Smooth muscle cell (in vitro differentiated cells): ENCODE data around the gene AKAP11. TPM values are rescaled to one million over a fixed set of nuclear protein-coding genes. Genes with fewer than 3 reads are reported as not detected.

Source experiments
- DNase-seq: peaks from one replicate; lab custom pipeline; 2025; ENCODE audit not compliant: unreplicated experiment; lab: John Stamatoyannopoulos, UW
- H2AFZ ChIP-seq: fragments of 200-600 bp; sonication (generic); 2 replicates; pipeline ENCODE4 v1.6.0; 2016; ENCODE audit warnings: antibody characterized with exemption, low read depth, mild to moderate bottlenecking
- H3F3A ChIP-seq: fragments of 200-600 bp; sonication (generic); 2 replicates; pipeline ENCODE4 v1.6.0; 2017; ENCODE audit warnings: antibody characterized with exemption, low read depth
- H3K27ac ChIP-seq: fragments of 200-600 bp; sonication (generic); 2 replicates; pipeline ENCODE4 v1.5.1; 2016; ENCODE audit warnings: low read depth, mild to moderate bottlenecking
- H3K27me3 ChIP-seq: fragments of 200-600 bp; sonication (generic); 2 replicates; pipeline ENCODE4 v1.6.1; 2016; ENCODE audit warnings: low read depth, mild to moderate bottlenecking
- H3K36me3 ChIP-seq: fragments of 200-600 bp; sonication (generic); 2 replicates; pipeline ENCODE4 v1.5.1; 2016; ENCODE audit warnings: low read depth
- H3K4me1 ChIP-seq: fragments of 200-600 bp; sonication (generic); 2 replicates; pipeline ENCODE4 v1.5.1; 2016; ENCODE audit warnings: low read depth
- H3K4me2 ChIP-seq: fragments of 200-600 bp; sonication (generic); 2 replicates; pipeline ENCODE4 v1.6.0; 2016; ENCODE audit warnings: mild to moderate bottlenecking
- H3K4me3 ChIP-seq: fragments of 200-600 bp; sonication (generic); 2 replicates; pipeline ENCODE4 v1.5.1; 2016; ENCODE audit warnings: mild to moderate bottlenecking
- H3K79me2 ChIP-seq: fragments of 200-600 bp; sonication (generic); 2 replicates; pipeline ENCODE4 v1.6.0; 2016; ENCODE audit warnings: low read depth, mild to moderate bottlenecking
- H3K9ac ChIP-seq: fragments of 200-600 bp; sonication (generic); 2 replicates; pipeline ENCODE4 v1.6.0; 2016; ENCODE audit warnings: low read depth
- H3K9me3 ChIP-seq: fragments of 200-600 bp; sonication (generic); replicated peaks from 2 replicates; pipeline ENCODE4 v1.5.1; 2016; ENCODE audit warnings: low read depth
- H4K20me1 ChIP-seq: fragments of 200-600 bp; sonication (generic); 2 replicates; pipeline ENCODE4 v1.6.0; 2016; ENCODE audit warnings: low read depth
- WGBS: methylation state at CpG from one replicate; pipeline ENCODE4 v1.1.7; 2016; ENCODE audit warnings: low lambda C conversion rate; 5-methylcytosine and 5-hydroxymethylcytosine counted together
- polyA plus RNA-seq: library from polyadenylated mRNA; unstranded; fragments of >200 nt; fragmentation: Nextera tagmentation; extraction: Ambion mirVana; gene quantifications from 2 replicates; pipeline ENCODE4 v1.2.1, GENCODE V29; 2016
- total RNA-seq: library from RNA; depleted of rRNA; stranded (reverse); fragments of >200 nt; gene quantifications from 2 replicates; pipeline ENCODE4 v1.2.3, GENCODE V29; 2014
- TF ChIP-seq, protein P1 (sequence below): fragments of 200-600 bp; sonication (generic); IDR thresholded peaks from 2 replicates; pipeline ENCODE4 v1.5.1; 2017; ENCODE audit warnings: borderline replicate concordance, mild to moderate bottlenecking, antibody characterized with exemption; ENCODE audit not compliant: insufficient read depth, poor library complexity, severe bottlenecking

AKAP11 gene
- total and polyA plus RNA-seq, 2 experiments from 2014 or later: 2.1 to 27.5 TPM

DNA sequence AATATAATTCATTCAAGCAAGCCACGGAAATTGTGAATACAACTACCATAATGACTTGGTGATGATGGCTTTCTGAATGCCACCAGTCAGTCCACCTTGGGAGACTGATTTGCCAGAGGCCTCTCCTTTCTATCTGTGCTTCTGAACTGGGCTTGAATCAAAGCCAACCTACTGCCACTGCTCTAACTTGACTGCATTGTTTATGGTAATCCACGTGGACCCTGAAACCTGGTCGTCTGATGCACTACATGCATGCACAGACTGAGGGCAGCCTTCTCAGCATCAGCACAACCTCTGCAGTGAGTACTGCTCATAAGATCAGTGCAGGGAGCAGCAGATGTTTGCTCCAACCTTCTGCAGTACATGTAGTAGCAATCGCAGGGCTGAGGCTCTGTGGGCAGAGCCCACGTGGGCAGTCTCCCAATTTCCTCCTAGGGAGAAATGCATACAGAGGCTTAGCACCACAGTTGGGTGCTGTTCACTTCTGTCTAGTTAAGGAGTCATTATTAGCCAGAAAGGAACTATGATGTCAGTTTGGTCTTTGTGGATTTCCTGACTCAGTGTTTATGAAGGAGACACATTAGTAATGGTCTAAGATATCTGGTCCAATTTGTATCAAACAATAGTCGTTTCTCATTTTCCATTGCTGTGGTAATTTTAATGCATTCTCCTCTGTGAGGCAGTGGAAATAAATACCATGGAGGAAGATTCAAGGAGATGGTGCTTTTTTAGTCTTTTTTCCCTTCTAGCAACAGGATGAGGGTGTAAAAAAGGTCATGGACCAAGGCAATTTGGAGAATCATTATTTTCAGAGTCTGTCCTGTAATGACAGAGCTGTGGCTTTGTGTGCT, 82.5 kb downstream of the AKAP11 start:
- Histone ChIP-seq H3K27ac (no peak overlapping the region), H3K4me3 (no peak overlapping the region), H3F3A (no peaks in the 10 kb centered on the region), H3K9ac (no peak overlapping the region), H3K4me1 (no peaks in the 10 kb centered on the region), H3K9me3 (no peaks in the 10 kb centered on the region), H3K79me2 (no peaks in the 10 kb centered on the region), H3K27me3 (no peaks in the 10 kb centered on the region), H3K4me2 (no peak overlapping the region), H2AFZ (no peak overlapping the region), H4K20me1 (no peaks in the 10 kb centered on the region), H3K36me3 (no peaks in the 10 kb centered on the region)
- no peak for DNase-seq
- TF ChIP-seq, protein P1, sequence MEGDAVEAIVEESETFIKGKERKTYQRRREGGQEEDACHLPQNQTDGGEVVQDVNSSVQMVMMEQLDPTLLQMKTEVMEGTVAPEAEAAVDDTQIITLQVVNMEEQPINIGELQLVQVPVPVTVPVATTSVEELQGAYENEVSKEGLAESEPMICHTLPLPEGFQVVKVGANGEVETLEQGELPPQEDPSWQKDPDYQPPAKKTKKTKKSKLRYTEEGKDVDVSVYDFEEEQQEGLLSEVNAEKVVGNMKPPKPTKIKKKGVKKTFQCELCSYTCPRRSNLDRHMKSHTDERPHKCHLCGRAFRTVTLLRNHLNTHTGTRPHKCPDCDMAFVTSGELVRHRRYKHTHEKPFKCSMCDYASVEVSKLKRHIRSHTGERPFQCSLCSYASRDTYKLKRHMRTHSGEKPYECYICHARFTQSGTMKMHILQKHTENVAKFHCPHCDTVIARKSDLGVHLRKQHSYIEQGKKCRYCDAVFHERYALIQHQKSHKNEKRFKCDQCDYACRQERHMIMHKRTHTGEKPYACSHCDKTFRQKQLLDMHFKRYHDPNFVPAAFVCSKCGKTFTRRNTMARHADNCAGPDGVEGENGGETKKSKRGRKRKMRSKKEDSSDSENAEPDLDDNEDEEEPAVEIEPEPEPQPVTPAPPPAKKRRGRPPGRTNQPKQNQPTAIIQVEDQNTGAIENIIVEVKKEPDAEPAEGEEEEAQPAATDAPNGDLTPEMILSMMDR: no peak
- 46% methylated on average over 6 of the region's 6 CpGs for WGBS

DNA sequence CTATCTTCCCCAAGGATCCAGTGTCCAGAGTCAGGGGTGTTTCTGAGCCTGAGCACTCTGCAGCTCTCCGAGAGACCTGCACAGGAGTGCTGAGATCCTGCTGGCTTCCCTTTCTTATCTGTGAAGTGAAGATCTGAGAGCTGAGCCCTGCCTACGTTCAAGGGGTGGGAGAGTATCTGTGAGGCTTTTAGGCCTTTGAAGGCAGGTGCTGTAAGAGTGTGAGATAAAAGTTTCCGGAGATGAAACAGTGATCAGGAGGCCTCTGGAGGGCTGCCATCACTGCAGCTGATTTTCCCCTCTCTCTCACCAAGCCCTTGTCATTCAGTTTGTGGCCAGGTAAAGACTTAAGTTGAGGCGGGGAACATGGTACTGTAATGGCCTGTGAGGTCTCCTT, 83.1 kb downstream of the AKAP11 start:
- 75% methylated on average over 4 of the region's 4 CpGs for WGBS
- Histone ChIP-seq H3K4me1 (no peaks in the 10 kb centered on the region), H3K4me3 (no peak overlapping the region), H3K36me3 (no peaks in the 10 kb centered on the region), H3K27me3 (no peaks in the 10 kb centered on the region), H3K9ac (no peak overlapping the region), H2AFZ (no peak overlapping the region), H3K27ac (no peak overlapping the region), H4K20me1 (no peaks in the 10 kb centered on the region), H3K9me3 (no peaks in the 10 kb centered on the region), H3K4me2 (no peak overlapping the region), H3F3A (no peaks in the 10 kb centered on the region), H3K79me2 (no peaks in the 10 kb centered on the region)
- TF ChIP-seq, protein P1: no peak
- DNase-seq: no peak

DNA sequence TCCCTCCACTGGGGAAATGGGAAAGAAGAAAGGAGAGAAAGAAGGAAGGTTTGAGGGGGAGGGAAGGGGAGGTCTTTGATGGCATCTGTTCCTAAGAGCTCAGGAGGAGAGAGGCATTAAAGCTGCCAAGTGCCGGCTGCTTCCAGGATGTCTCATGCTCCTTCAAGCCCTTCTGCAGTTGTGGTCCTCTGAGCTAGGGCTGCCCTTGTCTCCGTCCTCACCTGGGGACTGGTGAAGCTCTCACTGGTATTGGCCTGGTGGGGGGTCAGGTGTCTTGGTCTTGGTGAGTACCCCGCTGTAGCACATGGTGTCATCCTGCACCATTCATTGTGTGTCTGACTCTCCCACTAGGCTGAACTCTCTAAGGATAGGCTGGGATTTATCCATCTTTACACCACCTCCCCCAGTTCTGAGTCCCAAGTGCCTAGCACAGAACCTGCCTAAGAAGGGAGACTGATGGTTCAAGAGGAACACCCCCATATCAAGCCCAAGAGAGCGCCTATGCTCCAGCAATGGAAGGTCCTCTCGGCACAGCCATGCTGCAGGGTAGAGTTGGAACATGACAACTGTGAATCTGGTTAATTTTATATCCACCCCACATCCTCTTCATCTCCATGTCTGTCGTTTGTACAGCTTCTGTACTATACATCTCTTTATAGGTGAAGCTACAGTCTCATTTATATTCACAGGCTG, 83.7 kb downstream of the AKAP11 start:
- H3K27ac ChIP-seq: no peak overlapping the region
- no peak overlapping the region for H3K9ac ChIP-seq
- WGBS: 92% methylated on average over 6 of the region's 6 CpGs
- no peak for DNase-seq
- no peaks in the 10 kb centered on the region for H3K79me2 ChIP-seq
- TF ChIP-seq, protein P1: no peak
- H3K4me3 ChIP-seq: no peak overlapping the region
- H3K4me2 ChIP-seq: no peak overlapping the region
- no peaks in the 10 kb centered on the region for H3K9me3 ChIP-seq
- H3K27me3 ChIP-seq: no peaks in the 10 kb centered on the region
- no peaks in the 10 kb centered on the region for H3K36me3 ChIP-seq
- H2AFZ ChIP-seq: no peak overlapping the region
- no peaks in the 10 kb centered on the region for H3F3A ChIP-seq
- no peaks in the 10 kb centered on the region for H4K20me1 ChIP-seq
- H3K4me1 ChIP-seq: no peaks in the 10 kb centered on the region

DNA sequence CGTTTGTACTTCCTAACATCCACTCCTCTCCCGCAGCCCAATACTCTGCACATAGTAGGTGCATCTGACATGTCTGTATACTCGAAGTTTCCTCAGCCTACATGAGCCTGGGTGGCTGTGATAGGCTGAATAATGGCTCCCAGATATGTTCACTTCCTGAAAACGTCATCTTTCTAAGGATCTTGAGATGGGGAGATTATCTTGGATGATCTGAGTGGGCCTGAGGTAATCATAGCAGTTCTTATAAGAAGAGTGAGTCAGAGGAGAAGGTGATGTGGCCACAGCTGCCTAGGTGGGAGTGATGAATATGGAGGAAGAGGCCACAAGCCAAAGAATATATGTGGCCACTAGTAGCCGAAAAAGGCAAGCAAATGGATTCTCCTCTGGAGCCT, 84.2 kb downstream of the AKAP11 start:
- Histone ChIP-seq H3K27ac (no peak overlapping the region), H3K4me3 (no peak overlapping the region), H3K4me1 (no peaks in the 10 kb centered on the region), H3K36me3 (no peaks in the 10 kb centered on the region), H3K27me3 (no peaks in the 10 kb centered on the region), H3K9ac (no peak overlapping the region), H3K79me2 (no peaks in the 10 kb centered on the region), H3K4me2 (no peak overlapping the region), H2AFZ (no peak overlapping the region), H3K9me3 (no peaks in the 10 kb centered on the region), H4K20me1 (no peaks in the 10 kb centered on the region), H3F3A (no peaks in the 10 kb centered on the region)
- no peak for DNase-seq
- TF ChIP-seq, protein P1: no peak
- 93% methylated on average over 5 of the region's 5 CpGs for WGBS
